GM12801 (cell line): ENCODE results near the gene ZNF766.

Experiments used
- CTCF ChIP-seq: IDR thresholded peaks from one replicate; pipeline ENCODE4 v1.5.1; 2011; ENCODE audit warnings: control low read depth; ENCODE audit not compliant: insufficient read length; ENCODE audit errors: extremely low read depth

Gene ZNF766

GRCh38 chr19:52227980-52228379, 41.4 kb upstream of the ZNF766 start:
- TF ChIP-seq CTCF = no peak

GRCh38 chr19:52229524-52229923, 39.9 kb upstream of the ZNF766 start:
- no peak for TF ChIP-seq CTCF

GRCh38 chr19:52230685-52231084, 38.7 kb upstream of the ZNF766 start:
- no peak for TF ChIP-seq CTCF

GRCh38 chr19:52231154-52231910, 38.1 kb upstream of the ZNF766 start:
- TF ChIP-seq CTCF = no peak

GRCh38 chr19:52234406-52234805, 35.0 kb upstream of the ZNF766 start:
- TF ChIP-seq CTCF = no peak

- no peak for TF ChIP-seq CTCF
These were observed 32.2 kb upstream of the ZNF766 start for GRCh38 chr19:52237197-52237596.

- TF ChIP-seq CTCF = peak; percentile 81
These were observed 31.5 kb upstream of the ZNF766 start for GRCh38 chr19:52237771-52238400.
